OCI-LY3 (cell line): ENCODE measurements around the gene TSPAN8.

ENCODE experiments used
- H2AFZ ChIP-seq: fragments of 200-600, 300-600 bp; shearing (Covaris generic); 2 replicates; pipeline ENCODE4 v1.6.0; 2014; ENCODE audit warnings: antibody characterized with exemption, low read depth, low read length
- H3K27ac ChIP-seq: fragments of 200-600, 300-600 bp; sonication (generic); 2 replicates; pipeline ENCODE4 v1.5.1; 2014; ENCODE audit warnings: mild to moderate bottlenecking, low read length, moderate library complexity, mixed read lengths
- H3K27me3 ChIP-seq: fragments of 200-600, 300-600 bp; sonication (generic); 2 replicates; pipeline ENCODE4 v1.6.1; 2014; ENCODE audit warnings: low read depth, low read length, mixed read lengths
- H3K36me3 ChIP-seq: fragments of 200-600, 300-600 bp; sonication (generic); replicated peaks from 2 replicates; pipeline ENCODE3; 2014; ENCODE audit warnings: low read depth, low read length, mixed read lengths
- H3K4me1 ChIP-seq: fragments of 300-600, 200-600 bp; sonication (generic); 2 replicates; pipeline ENCODE4 v1.6.1; 2014; ENCODE audit warnings: low read length, mixed read lengths
- H3K4me2 ChIP-seq: fragments of 200-600, 300-600 bp; sonication (generic); 2 replicates; pipeline ENCODE4 v1.6.1; 2014; ENCODE audit warnings: low read length, mixed read lengths
- H3K4me3 ChIP-seq: fragments of 300-600, 200-600 bp; sonication (generic); 2 replicates; pipeline ENCODE4 v1.5.1; 2014; ENCODE audit warnings: antibody characterized with exemption, mild to moderate bottlenecking, low read length, moderate library complexity
- H3K79me2 ChIP-seq: fragments of 300-600, 200-600 bp; shearing (Covaris generic); 2 replicates; pipeline ENCODE4 v1.6.1; 2014; ENCODE audit warnings: mild to moderate bottlenecking, low read length, mixed read lengths
- H3K9ac ChIP-seq: fragments of 300-600, 200-600 bp; shearing (Covaris generic); 2 replicates; pipeline ENCODE4 v1.6.0; 2014; ENCODE audit warnings: mild to moderate bottlenecking, low read length, moderate library complexity
- H3K9me3 ChIP-seq: fragments of 200-600, 300-600 bp; shearing (Covaris generic); 2 replicates; pipeline ENCODE4 v1.6.1; 2014; ENCODE audit warnings: low read length, mixed read lengths; ENCODE audit not compliant: insufficient read depth
- H4K20me1 ChIP-seq: fragments of 200-600, 300-600 bp; sonication (generic); 2 replicates; pipeline ENCODE4 v1.6.1; 2016; ENCODE audit warnings: low read length, mixed read lengths; ENCODE audit not compliant: insufficient read depth
- EZH2phosphoT487 ChIP-seq: fragments of 200-600 bp; shearing (Covaris generic); IDR thresholded peaks from 2 replicates; pipeline ENCODE4 v1.6.1; 2018; ENCODE audit warnings: antibody characterized with exemption, mixed run types, low read depth
- TF ChIP-seq, protein P1 (sequence below): fragments of 200-600, 300-600 bp; sonication (generic); IDR thresholded peaks from 2 replicates; pipeline ENCODE4 v1.5.1; 2014; ENCODE audit warnings: antibody characterized with exemption, low read length, low read depth

Gene TSPAN8

DNA sequence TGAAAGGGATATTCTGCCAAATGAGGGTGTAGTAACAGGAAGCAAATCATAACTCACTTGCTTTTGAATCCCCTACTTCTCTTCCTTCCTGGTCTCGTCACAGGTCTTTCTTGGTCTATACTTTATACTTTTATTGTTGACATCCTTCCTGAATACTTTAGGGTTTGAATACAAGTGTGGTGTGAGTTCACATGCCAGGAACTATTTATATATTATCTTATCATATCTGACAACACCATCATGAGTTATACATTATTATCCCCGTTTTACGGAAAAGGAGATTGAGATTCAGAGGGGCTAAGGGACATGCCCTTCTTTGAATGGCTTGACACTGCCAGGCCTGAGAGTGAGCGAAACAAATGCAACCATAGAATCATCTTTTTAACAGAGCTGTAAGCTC, 33.0 kb upstream of the TSPAN8 start:
- no peak overlapping the region for H3K4me3 ChIP-seq
- no peaks in the 10 kb centered on the region for H3K4me1 ChIP-seq
- H3K27ac ChIP-seq = no peak overlapping the region
- H3K4me2 ChIP-seq = no peak overlapping the region
- no peaks in the 10 kb centered on the region for H3K27me3 ChIP-seq
- no peaks in the 10 kb centered on the region for H3K79me2 ChIP-seq
- TF ChIP-seq EZH2phosphoT487 = no peak
- TF ChIP-seq, protein P1, sequence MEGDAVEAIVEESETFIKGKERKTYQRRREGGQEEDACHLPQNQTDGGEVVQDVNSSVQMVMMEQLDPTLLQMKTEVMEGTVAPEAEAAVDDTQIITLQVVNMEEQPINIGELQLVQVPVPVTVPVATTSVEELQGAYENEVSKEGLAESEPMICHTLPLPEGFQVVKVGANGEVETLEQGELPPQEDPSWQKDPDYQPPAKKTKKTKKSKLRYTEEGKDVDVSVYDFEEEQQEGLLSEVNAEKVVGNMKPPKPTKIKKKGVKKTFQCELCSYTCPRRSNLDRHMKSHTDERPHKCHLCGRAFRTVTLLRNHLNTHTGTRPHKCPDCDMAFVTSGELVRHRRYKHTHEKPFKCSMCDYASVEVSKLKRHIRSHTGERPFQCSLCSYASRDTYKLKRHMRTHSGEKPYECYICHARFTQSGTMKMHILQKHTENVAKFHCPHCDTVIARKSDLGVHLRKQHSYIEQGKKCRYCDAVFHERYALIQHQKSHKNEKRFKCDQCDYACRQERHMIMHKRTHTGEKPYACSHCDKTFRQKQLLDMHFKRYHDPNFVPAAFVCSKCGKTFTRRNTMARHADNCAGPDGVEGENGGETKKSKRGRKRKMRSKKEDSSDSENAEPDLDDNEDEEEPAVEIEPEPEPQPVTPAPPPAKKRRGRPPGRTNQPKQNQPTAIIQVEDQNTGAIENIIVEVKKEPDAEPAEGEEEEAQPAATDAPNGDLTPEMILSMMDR = no peak
- no peaks in the 10 kb centered on the region for H3K9me3 ChIP-seq
- H3K9ac ChIP-seq = no peak overlapping the region
- no peaks in the 10 kb centered on the region for H3K36me3 ChIP-seq
- no peaks in the 10 kb centered on the region for H4K20me1 ChIP-seq
- H2AFZ ChIP-seq = no peak overlapping the region

DNA sequence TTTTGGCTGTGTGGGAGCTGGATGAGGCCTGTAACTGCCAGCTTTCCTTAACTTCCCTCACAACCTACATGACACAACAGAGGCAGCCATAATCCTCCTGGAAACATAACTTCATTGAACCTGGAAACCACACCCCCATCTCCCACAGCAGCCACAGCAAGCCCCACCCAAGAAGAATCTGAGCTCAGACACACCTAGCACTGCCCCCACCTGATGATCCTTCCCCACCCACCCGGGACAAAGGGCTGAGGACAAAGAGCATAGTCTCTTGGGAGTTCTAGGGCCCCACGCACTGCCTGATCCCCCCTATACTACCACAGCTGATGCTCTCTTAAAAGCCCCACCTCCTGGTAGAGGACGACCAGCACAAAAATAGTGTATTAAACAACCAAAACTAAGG, 29.6 kb upstream of the TSPAN8 start:
- Histone ChIP-seq H3K79me2 (no peaks in the 10 kb centered on the region), H3K9me3 (no peaks in the 10 kb centered on the region)
- no peak for TF ChIP-seq EZH2phosphoT487
- TF ChIP-seq, protein P1 = no peak

DNA sequence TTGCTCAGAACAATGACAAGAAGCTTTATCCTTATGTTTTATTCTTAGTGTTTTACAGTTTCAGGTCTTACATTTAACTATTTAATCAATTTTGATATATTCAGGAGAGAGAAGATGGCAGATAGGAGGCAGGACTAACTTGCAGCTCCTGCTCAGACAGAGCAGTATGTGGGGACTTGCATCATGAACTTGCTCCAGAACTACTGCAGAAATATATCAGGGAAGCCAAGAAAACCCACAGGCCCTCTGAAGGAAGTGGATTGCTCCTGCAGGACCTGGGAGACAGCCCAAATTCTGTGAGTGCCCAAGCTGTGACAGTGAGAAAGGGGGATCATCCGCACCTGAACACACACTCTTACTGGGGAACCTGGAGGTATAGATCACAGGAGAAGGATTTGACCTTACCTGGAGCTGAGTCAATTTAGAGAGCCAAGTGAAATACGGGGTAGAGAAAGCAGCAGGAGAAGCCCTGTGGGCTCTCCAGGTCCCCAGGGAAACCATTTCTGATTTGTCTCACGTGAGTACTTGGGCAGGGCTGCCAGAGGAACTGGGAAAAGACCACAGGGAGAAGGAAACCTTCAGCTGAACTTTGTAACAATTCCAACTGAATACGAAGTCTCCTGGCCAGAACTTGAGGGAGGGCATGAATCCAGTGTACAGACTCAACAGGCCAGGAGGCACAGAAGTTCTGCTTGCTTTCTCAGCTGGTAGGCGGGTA, 28.9 kb upstream of the TSPAN8 start:
- no peak overlapping the region for H3K4me2 ChIP-seq
- H3K36me3 ChIP-seq = no peaks in the 10 kb centered on the region
- no peaks in the 10 kb centered on the region for H3K27me3 ChIP-seq
- no peak overlapping the region for H3K9ac ChIP-seq
- no peak overlapping the region for H3K27ac ChIP-seq
- no peaks in the 10 kb centered on the region for H3K79me2 ChIP-seq
- H3K9me3 ChIP-seq = no peaks in the 10 kb centered on the region
- no peaks in the 10 kb centered on the region for H3K4me1 ChIP-seq
- H2AFZ ChIP-seq = no peak overlapping the region
- no peak overlapping the region for H3K4me3 ChIP-seq
- TF ChIP-seq, protein P1 = no peak
- TF ChIP-seq EZH2phosphoT487 = no peak
- H4K20me1 ChIP-seq = no peaks in the 10 kb centered on the region

More for the DNA sequence above, 29.6 kb upstream of the TSPAN8 start:
- Histone ChIP-seq H3K9ac (no peak overlapping the region), H3K36me3 (no peaks in the 10 kb centered on the region), H3K4me1 (no peaks in the 10 kb centered on the region), H3K27me3 (no peaks in the 10 kb centered on the region), H2AFZ (no peak overlapping the region), H4K20me1 (no peaks in the 10 kb centered on the region), H3K4me2 (no peak overlapping the region), H3K27ac (no peak overlapping the region), H3K4me3 (no peak overlapping the region)

DNA sequence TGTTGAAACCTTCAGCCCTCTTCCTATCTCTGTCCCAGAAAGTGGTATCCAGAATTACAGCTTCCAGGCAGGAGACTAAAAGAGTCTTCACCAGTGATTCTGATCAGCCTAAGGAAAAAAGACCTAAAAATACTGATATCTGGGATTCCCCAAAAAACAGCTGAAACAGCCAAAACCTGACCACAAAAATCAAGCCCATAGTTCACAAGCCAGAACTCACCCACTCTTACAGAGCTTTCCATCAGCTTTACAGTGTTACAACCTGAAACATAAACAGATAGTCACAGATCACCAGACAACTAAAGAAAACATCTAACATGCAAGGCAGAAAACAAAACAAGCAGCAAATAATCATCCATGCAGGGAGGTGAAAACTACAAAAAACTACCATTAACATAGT, 26.0 kb upstream of the TSPAN8 start:
- Histone ChIP-seq H3K4me1 (no peaks in the 10 kb centered on the region), H3K9ac (no peak overlapping the region), H3K27ac (no peak overlapping the region), H3K27me3 (no peaks in the 10 kb centered on the region), H3K36me3 (no peaks in the 10 kb centered on the region), H3K9me3 (no peaks in the 10 kb centered on the region), H3K4me3 (no peak overlapping the region), H2AFZ (no peak overlapping the region), H3K4me2 (no peak overlapping the region), H4K20me1 (no peaks in the 10 kb centered on the region), H3K79me2 (no peaks in the 10 kb centered on the region)
- TF ChIP-seq, protein P1 = no peak
- TF ChIP-seq EZH2phosphoT487 = no peak
